WERI-Rb-1 (cell line): ENCODE measurements around the gene RNF225.
A peak's percentile ranks its signal among the peaks of the same experiment; 100 is the strongest.
"Not testable (repeated sequence)": the region's sequence is repeated elsewhere in the genome, so short reads cannot be mapped to it uniquely, and the experiment has no call there.

Experiments
- DNase-seq: peaks from one replicate; pipeline ENCODE4 v3.0.0-alpha.2; 2020
- H3K27ac ChIP-seq: fragments of 250-450 bp; sonication (Bioruptor Pico); 2 replicates; pipeline ENCODE4 v1.5.1; 2020; ENCODE audit warnings: mild to moderate bottlenecking, moderate library complexity
- H3K27me3 ChIP-seq: fragments of 250-450 bp; sonication (Bioruptor Pico); 2 replicates; pipeline ENCODE4 v1.5.1; 2021; ENCODE audit warnings: mild to moderate bottlenecking, low read depth, moderate library complexity; ENCODE audit not compliant: insufficient read depth, severe bottlenecking
- H3K36me3 ChIP-seq: fragments of 250-450 bp; sonication (Bioruptor Pico); 2 replicates; pipeline ENCODE4 v1.5.1; 2020; ENCODE audit warnings: mild to moderate bottlenecking, moderate library complexity
- H3K4me3 ChIP-seq: 2 replicates; pipeline ENCODE4 v1.5.1; 2011; ENCODE audit warnings: low read depth, mild to moderate bottlenecking, control low read depth, low read length
- H3K9me3 ChIP-seq: fragments of 250-450 bp; sonication (Bioruptor Pico); 2 replicates; pipeline ENCODE4 v1.5.1; 2021; ENCODE audit warnings: mild to moderate bottlenecking, moderate library complexity; ENCODE audit not compliant: severe bottlenecking
- CTCF ChIP-seq: IDR thresholded peaks from 2 replicates; pipeline ENCODE4 v1.5.1; 2011; ENCODE audit warnings: low read depth, mild to moderate bottlenecking, control low read depth, inconsistent platforms, low read length

The RNF225 gene

GRCh38 chr19:58395220-58395978 is at the start of gene RNF225:
RNF225 (plus strand) TSS chr19:58395656; CDS start chr19:58396090, 434 bp downstream.
- Histone ChIP-seq H3K36me3 (peaks cover 51% of the 10 kb centered on the region), H3K27me3 (no peaks in the 10 kb centered on the region), H3K27ac (no peak within 1 kb of the TSS), H3K4me3 (no peak within 1 kb of the TSS), H3K9me3 (no peaks in the 10 kb centered on the region)
- no peak for TF ChIP-seq CTCF
- DNase-seq: no peak

- Histone ChIP-seq H3K27ac (peak overlapping the region; percentile 61), H3K9me3 (no peaks in the 10 kb centered on the region), H3K36me3 (no peaks in the 10 kb centered on the region; the same call in none of the 2 replicates), H3K4me3 (peak overlapping the region; percentile 79), H3K27me3 (no peaks in the 10 kb centered on the region)
- peak; percentile 75 for DNase-seq
- no peak for TF ChIP-seq CTCF
These were observed 48.2 kb upstream of the RNF225 start for GRCh38 chr19:58346961-58347929.

- Histone ChIP-seq H3K27ac (peak overlapping the region; percentile 61), H3K4me3 (peak overlapping the region; percentile 79)
- not testable (repeated sequence) for DNase-seq, H3K36me3 ChIP-seq, H3K27me3 ChIP-seq, H3K9me3 ChIP-seq
These were observed 47.4 kb upstream of the RNF225 start for GRCh38 chr19:58348080-58348479.

- no peak for TF ChIP-seq CTCF
- no peak for DNase-seq
- no peaks in the 10 kb centered on the region for H3K9me3 ChIP-seq
- H3K36me3 ChIP-seq: no peaks in the 10 kb centered on the region; the same call in none of the 2 replicates
- H3K27ac ChIP-seq: no peak overlapping the region
- no peaks in the 10 kb centered on the region for H3K27me3 ChIP-seq
- H3K4me3 ChIP-seq: no peak overlapping the region
These were observed 45.9 kb upstream of the RNF225 start for GRCh38 chr19:58349590-58349989.

- Histone ChIP-seq H3K4me3 (no peak overlapping the region), H3K27me3 (no peaks in the 10 kb centered on the region), H3K27ac (no peak overlapping the region), H3K9me3 (no peaks in the 10 kb centered on the region), H3K36me3 (no peaks in the 10 kb centered on the region; the same call in none of the 2 replicates)
- no peak for TF ChIP-seq CTCF
- DNase-seq: no peak
These were observed 45.2 kb upstream of the RNF225 start for GRCh38 chr19:58350001-58350861.
